Neutrophil (primary cell): ENCODE results near the gene CPED1.

ENCODE experiments used
- H3K27ac ChIP-seq: fragments of 200-600 bp; sonication (generic); 2 replicates; pipeline ENCODE4 v1.5.1; 2016; ENCODE audit warnings: mild to moderate bottlenecking, moderate library complexity
- H3K27me3 ChIP-seq: fragments of 200-600 bp; sonication (generic); 2 replicates; pipeline ENCODE4 v1.6.0; 2016; ENCODE audit warnings: mild to moderate bottlenecking
- H3K36me3 ChIP-seq: fragments of 200-600 bp; sonication (generic); 2 replicates; pipeline ENCODE4 v1.5.1; 2017
- H3K4me1 ChIP-seq, 2 experiments: fragments of 200-600 bp in 1 of 2; sonication (generic) in 1 of 2; 1 replicate in 1 of 2; 2 replicates in 1 of 2; pipeline versions ENCODE4 v1.5.1 to v1.6.1; 2013 to 2016; ENCODE audit warnings: low read depth in 1 of 2, low read length in 1 of 2, mild to moderate bottlenecking in 1 of 2, moderate library complexity in 1 of 2; ENCODE audit not compliant: control insufficient read depth in 1 of 2, insufficient read depth in 1 of 2
- H3K4me3 ChIP-seq, 2 experiments: fragments of 200-600 bp in 1 of 2; sonication (generic) in 1 of 2; 1 replicate in 1 of 2; 2 replicates in 1 of 2; pipeline ENCODE4 v1.5.1; 2013 to 2016; ENCODE audit warnings: low read depth in 1 of 2, low read length in 1 of 2, mild to moderate bottlenecking in 1 of 2, moderate library complexity in 1 of 2
- H3K9me3 ChIP-seq: fragments of 200-600 bp; sonication (generic); 2 replicates; pipeline ENCODE4 v1.5.1; 2016
- TF ChIP-seq, protein P1 (sequence below): fragments of 200-600 bp; sonication (generic); IDR thresholded peaks from 2 replicates; pipeline ENCODE4 v1.5.1; 2016; ENCODE audit warnings: antibody characterized with exemption

The CPED1 gene

GRCh38 chr7:121164247-121164646 lies 175.7 kb downstream of the CPED1 start:
- no peaks in the 10 kb centered on the region for H3K27me3 ChIP-seq
- no peak overlapping the region for H3K27ac ChIP-seq
- TF ChIP-seq, protein P1, sequence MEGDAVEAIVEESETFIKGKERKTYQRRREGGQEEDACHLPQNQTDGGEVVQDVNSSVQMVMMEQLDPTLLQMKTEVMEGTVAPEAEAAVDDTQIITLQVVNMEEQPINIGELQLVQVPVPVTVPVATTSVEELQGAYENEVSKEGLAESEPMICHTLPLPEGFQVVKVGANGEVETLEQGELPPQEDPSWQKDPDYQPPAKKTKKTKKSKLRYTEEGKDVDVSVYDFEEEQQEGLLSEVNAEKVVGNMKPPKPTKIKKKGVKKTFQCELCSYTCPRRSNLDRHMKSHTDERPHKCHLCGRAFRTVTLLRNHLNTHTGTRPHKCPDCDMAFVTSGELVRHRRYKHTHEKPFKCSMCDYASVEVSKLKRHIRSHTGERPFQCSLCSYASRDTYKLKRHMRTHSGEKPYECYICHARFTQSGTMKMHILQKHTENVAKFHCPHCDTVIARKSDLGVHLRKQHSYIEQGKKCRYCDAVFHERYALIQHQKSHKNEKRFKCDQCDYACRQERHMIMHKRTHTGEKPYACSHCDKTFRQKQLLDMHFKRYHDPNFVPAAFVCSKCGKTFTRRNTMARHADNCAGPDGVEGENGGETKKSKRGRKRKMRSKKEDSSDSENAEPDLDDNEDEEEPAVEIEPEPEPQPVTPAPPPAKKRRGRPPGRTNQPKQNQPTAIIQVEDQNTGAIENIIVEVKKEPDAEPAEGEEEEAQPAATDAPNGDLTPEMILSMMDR: no peak
- H3K4me1 ChIP-seq: no peaks in the 10 kb centered on the region
- H3K4me3 ChIP-seq: no peak overlapping the region
- no peaks in the 10 kb centered on the region for H3K36me3 ChIP-seq
- no peaks in the 10 kb centered on the region for H3K9me3 ChIP-seq

DNA sequence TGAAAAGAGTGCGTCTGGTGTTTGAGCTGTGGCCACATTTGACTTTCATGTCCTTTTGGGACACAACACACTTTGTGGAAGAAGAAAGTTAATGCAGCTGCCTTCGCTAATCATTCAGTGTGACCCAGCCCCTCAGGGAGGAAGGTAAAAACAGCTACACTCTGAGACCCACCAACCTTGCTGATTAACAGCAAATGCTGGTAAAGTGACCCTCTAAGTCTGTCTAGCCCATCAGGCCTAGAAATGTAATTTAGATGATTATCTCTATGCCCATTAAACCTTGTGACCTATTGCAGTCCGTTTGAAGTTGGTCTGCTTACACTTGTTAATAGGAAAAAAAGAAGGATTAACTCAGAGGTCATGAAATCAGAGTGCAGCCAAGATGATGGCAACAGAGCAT lies 178.4 kb downstream of the CPED1 start:
- Histone ChIP-seq H3K36me3 (no peaks in the 10 kb centered on the region), H3K4me1 (no peaks in the 10 kb centered on the region), H3K4me3 (no peak overlapping the region), H3K9me3 (no peaks in the 10 kb centered on the region), H3K27ac (no peak overlapping the region), H3K27me3 (no peaks in the 10 kb centered on the region)
- TF ChIP-seq, protein P1: no peak

DNA sequence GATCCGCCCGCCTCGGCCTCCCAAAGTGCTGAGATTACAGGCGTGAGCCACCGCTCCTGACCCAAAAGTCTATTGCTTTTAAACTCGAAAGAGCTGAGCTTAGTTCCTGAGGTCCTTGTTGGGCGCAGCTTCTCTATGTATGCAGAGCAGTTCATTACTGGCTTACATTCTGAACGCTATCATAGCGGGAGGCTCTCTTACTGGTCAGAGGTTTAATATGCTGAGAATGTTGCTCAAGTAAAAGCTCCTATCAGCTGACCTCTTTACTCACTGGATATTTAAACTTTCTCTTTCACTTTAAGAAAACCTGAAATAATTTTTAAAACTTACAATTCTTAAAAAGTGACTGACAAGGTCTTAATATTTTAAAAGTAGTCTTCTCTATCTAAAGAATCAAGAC lies 179.5 kb downstream of the CPED1 start:
- TF ChIP-seq, protein P1: no peak
- H3K27ac ChIP-seq: no peak overlapping the region
- no peaks in the 10 kb centered on the region for H3K9me3 ChIP-seq
- no peaks in the 10 kb centered on the region for H3K4me1 ChIP-seq
- H3K4me3 ChIP-seq: no peak overlapping the region
- H3K27me3 ChIP-seq: no peaks in the 10 kb centered on the region
- no peaks in the 10 kb centered on the region for H3K36me3 ChIP-seq

- Histone ChIP-seq H3K27ac (no peak overlapping the region), H3K36me3 (no peaks in the 10 kb centered on the region), H3K9me3 (no peaks in the 10 kb centered on the region), H3K4me3 (no peak overlapping the region), H3K27me3 (no peaks in the 10 kb centered on the region), H3K4me1 (no peaks in the 10 kb centered on the region)
- TF ChIP-seq, protein P1: no peak
These were observed 181.0 kb downstream of the CPED1 start for GRCh38 chr7:121169469-121169868.

DNA sequence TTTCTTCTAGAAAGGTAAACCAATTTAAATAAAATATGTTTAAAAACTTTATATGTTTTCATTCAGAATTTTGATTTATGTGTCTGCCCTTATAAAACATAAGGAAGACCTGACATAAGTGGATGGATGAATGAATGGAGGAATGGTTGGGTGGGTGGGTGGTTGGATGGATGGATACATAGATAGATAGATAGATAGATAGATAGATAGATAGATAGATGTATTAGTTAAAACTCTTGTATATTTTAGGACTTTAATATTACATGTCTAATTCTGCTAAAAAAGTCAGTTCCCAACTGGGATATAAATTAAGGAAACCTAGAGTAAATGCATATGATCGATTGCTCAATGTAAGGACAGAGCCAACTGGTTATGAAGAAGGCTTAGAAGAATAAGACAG lies 184.0 kb downstream of the CPED1 start:
- TF ChIP-seq, protein P1: no peak
- no peak overlapping the region for H3K27ac ChIP-seq
- no peaks in the 10 kb centered on the region for H3K36me3 ChIP-seq
- H3K4me1 ChIP-seq: no peaks in the 10 kb centered on the region
- H3K4me3 ChIP-seq: no peak overlapping the region
- no peaks in the 10 kb centered on the region for H3K27me3 ChIP-seq
- no peaks in the 10 kb centered on the region for H3K9me3 ChIP-seq

GRCh38 chr7:121175826-121176225 lies 187.3 kb downstream of the CPED1 start:
- Histone ChIP-seq H3K27me3 (no peaks in the 10 kb centered on the region), H3K36me3 (no peaks in the 10 kb centered on the region), H3K9me3 (no peaks in the 10 kb centered on the region), H3K27ac (no peak overlapping the region), H3K4me1 (no peaks in the 10 kb centered on the region), H3K4me3 (no peak overlapping the region)
- TF ChIP-seq, protein P1: no peak
